ENCODE data around the gene DENND1A.

GRCh38 chr9:123341816-123342215 lies 588.1 kb downstream of the DENND1A start:
- TF ChIP-seq CTCF (IDR thresholded peaks at IDR 0.05; ENCODE audit: low read depth, low read length, missing input control), result no peak
- TF ChIP-seq ATF3 (IDR thresholded peaks at IDR 0.05), result no peak
- no peak for TF ChIP-seq RAD21 (IDR thresholded peaks at IDR 0.05)
- TF ChIP-seq ZBTB33 (IDR thresholded peaks at IDR 0.05), result no peak
- no peak for TF ChIP-seq REST (IDR thresholded peaks at IDR 0.05)
- no peak for TF ChIP-seq TAF1 (conservative IDR thresholded peaks at IDR 0.05)
